ENCODE results near the gene SPATA31E1. TPM values are rescaled to one million over a fixed set of nuclear protein-coding genes. Genes with fewer than 3 reads are reported as not detected.

SPATA31E1 gene
- total RNA-seq, 1 donor from 2014 or later, result not detected

- Histone ChIP-seq H3K36me3 (no peaks in the 10 kb centered on the region), H3K4me3 (no peak overlapping the region), H3K4me1 (no peaks in the 10 kb centered on the region), H3K27ac (no peak overlapping the region), H3K9me3 (no peaks in the 10 kb centered on the region), H3K27me3 (no peaks in the 10 kb centered on the region)
- no peak for DNase-seq (ENCODE audit: low spot score in 2 of 2)
- no peak for TF ChIP-seq CTCF (IDR thresholded peaks at IDR 0.05)
- intact Hi-C loops (cut with DNase I), result no loop called here
Measured at GRCh38 chr9:87886210-87886932, 3.7 kb downstream of the SPATA31E1 start.

- H3K27me3 ChIP-seq, result no peaks in the 10 kb centered on the region
- H3K4me1 ChIP-seq, result no peaks in the 10 kb centered on the region
- intact Hi-C loops (cut with DNase I), result no loop called here
- no peak overlapping the region for H3K4me3 ChIP-seq
- no peak for TF ChIP-seq CTCF (IDR thresholded peaks at IDR 0.05)
- no peak overlapping the region for H3K27ac ChIP-seq
- H3K9me3 ChIP-seq, result no peaks in the 10 kb centered on the region
- no peaks in the 10 kb centered on the region for H3K36me3 ChIP-seq
- no peak for DNase-seq (ENCODE audit: low spot score in 2 of 2)
Measured at GRCh38 chr9:87886933-87887505, 4.3 kb downstream of the SPATA31E1 start.

GRCh38 chr9:87887661-87888480, 5.2 kb downstream of the SPATA31E1 start:
- intact Hi-C loops (cut with DNase I), result no loop called here
- no peak for TF ChIP-seq CTCF (IDR thresholded peaks at IDR 0.05)
- Histone ChIP-seq H3K4me3 (no peak overlapping the region), H3K27ac (no peak overlapping the region), H3K36me3 (no peaks in the 10 kb centered on the region), H3K4me1 (no peaks in the 10 kb centered on the region), H3K27me3 (no peaks in the 10 kb centered on the region), H3K9me3 (no peaks in the 10 kb centered on the region)
- no peak for DNase-seq (ENCODE audit: low spot score in 2 of 2)

- Histone ChIP-seq H3K4me3 (no peak overlapping the region), H3K27me3 (no peaks in the 10 kb centered on the region), H3K36me3 (no peaks in the 10 kb centered on the region), H3K4me1 (no peaks in the 10 kb centered on the region), H3K9me3 (no peaks in the 10 kb centered on the region), H3K27ac (no peak overlapping the region)
- DNase-seq (ENCODE audit: low spot score in 2 of 2), result peak in 1 of 2 donors; percentile 59
- intact Hi-C loops (cut with DNase I), result no loop called here
- TF ChIP-seq CTCF (IDR thresholded peaks at IDR 0.05), result no peak
Measured at GRCh38 chr9:87888501-87888900, 5.8 kb downstream of the SPATA31E1 start.

GRCh38 chr9:87889065-87889881, 6.6 kb downstream of the SPATA31E1 start:
- no peaks in the 10 kb centered on the region for H3K4me1 ChIP-seq
- H3K36me3 ChIP-seq, result no peaks in the 10 kb centered on the region
- no peak overlapping the region for H3K4me3 ChIP-seq
- intact Hi-C loops (cut with DNase I), result no loop called here
- TF ChIP-seq CTCF (IDR thresholded peaks at IDR 0.05), result no peak
- H3K27ac ChIP-seq, result no peak overlapping the region
- H3K9me3 ChIP-seq, result no peaks in the 10 kb centered on the region
- no peaks in the 10 kb centered on the region for H3K27me3 ChIP-seq
- DNase-seq (ENCODE audit: low spot score in 2 of 2), result no peak
